Spleen (tissue), 7 donors: ENCODE measurements around the gene PTPRCAP.

Source experiments
- CTCF ChIP-seq, 11 experiments: fragments of 200-600 bp in 7 of 11; fragments of 450-650 bp in 4 of 11; sonication (generic) in 4 of 11; IDR thresholded peaks in 8 of 11; conservative IDR thresholded peaks in 3 of 11; 1 replicate in 7 of 11; 2 replicates in 4 of 11; pipeline versions ENCODE4 v1.4.0 to v1.8.0; 2016 to 2021; ENCODE audit warnings: antibody characterized with exemption in 11 of 11, inconsistent platforms in 4 of 11, mild to moderate bottlenecking in 1 of 11
- POLR2A ChIP-seq, 3 donors: fragments of 450-650 bp; IDR thresholded peaks; one replicate each; pipeline ENCODE4 v1.5.1; 2017; ENCODE audit warnings: antibody characterized with exemption in 3 of 3, mild to moderate bottlenecking in 1 of 3
- POLR2AphosphoS5 ChIP-seq, 3 donors: sonication (generic); formaldehyde crosslinking; IDR thresholded peaks; one replicate each; pipeline ENCODE4 v1.5.1; 2017; ENCODE audit warnings: antibody characterized with exemption in 3 of 3
- donor health status: DM: no; HTN: no; CAD: no; lungs with moderate emphysema.
- donor health status: DM: no; HTN: no; CAD: no.
- donor health status: DM: no; HTN: no; CAD: no.

- TF ChIP-seq CTCF (IDR thresholded peaks at IDR 0.05 in 8 of 11, conservative IDR thresholded peaks at IDR 0.05 in 3 of 11) (no peak), POLR2A (IDR thresholded peaks at IDR 0.05) (no peak), POLR2AphosphoS5 (IDR thresholded peaks at IDR 0.05) (peak; percentile 54 to 68 (median 54))
Measured at GRCh38 chr11:67416416-67417335, 20.8 kb downstream of the PTPRCAP start.
